ENCODE results near the gene VMAC. TPM values are rescaled to one million over a fixed set of nuclear protein-coding genes. Genes with fewer than 3 reads are reported as not detected.

Gene VMAC
- total RNA-seq, 1 donor from 2014 or later, result 3.9 TPM

DNA sequence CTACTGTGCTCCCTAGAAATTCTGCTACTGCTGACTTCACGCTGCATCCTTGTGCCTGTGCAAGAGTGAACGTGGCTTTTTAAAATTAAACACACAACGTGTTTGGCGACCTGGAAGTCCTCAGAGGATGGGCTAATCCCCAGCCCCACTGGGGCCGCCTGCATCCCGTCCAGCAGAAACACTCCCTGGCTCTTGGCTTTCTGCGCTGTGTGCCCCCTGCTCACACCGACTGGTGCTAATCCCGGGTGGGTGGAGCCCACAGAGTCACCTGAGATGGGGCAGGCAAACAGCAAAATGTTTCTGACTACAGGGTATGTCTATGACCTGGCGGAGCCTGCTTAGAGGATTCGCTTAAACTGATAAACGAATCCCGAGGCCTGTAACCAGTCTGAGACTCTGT, 24.5 kb downstream of the VMAC start:
- no peaks in the 10 kb centered on the region for H3K27me3 Mint-ChIP-seq (ENCODE audit: low read depth, unreplicated experiment)
- Histone ChIP-seq H3K27ac (ENCODE audit: low read depth, low read length) (no peak overlapping the region), H4K20me1 (ENCODE audit: insufficient read depth, low read length) (peaks cover 18% of the 10 kb centered on the region)

DNA sequence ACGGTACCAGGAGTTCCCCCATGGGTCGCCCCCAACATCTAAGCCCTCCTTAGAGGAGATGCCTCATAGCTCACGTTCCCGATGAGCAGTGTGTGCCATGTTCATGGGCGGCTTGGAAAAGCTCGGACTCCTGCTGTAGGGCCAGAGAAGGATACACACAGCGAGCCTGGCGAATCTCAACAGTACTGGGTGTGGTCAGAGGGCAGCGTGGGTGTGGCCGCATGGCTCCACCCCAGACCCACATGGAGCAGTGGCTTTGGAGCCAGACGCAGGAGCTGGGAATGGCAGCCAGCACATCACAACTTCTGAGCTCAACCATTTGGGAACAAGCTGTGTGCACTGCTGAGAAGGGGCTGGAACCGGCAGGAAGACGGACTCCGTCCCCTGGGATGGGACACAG, 25.0 kb downstream of the VMAC start:
- Histone ChIP-seq H3K4me2 (ENCODE audit: low read length) (no peak overlapping the region), H4K20me1 (ENCODE audit: insufficient read depth, low read length) (peaks cover 23% of the 10 kb centered on the region), H3K4me1 (ENCODE audit: insufficient read depth, low read length) (peaks cover 2% of the 10 kb centered on the region), H3K27ac (ENCODE audit: low read depth, low read length) (no peak overlapping the region), H3K9me3 (ENCODE audit: insufficient read depth, low read depth, low read length) (no peaks in the 10 kb centered on the region), H3K4me3 (ENCODE audit: insufficient read depth, low read depth, low read length) (no peak overlapping the region), H2AFZ (ENCODE audit: low read depth, low read length) (no peak overlapping the region), H3K9ac (ENCODE audit: low read length) (no peak overlapping the region), H3K36me3 (ENCODE audit: insufficient read depth, low read length) (peaks cover 39% of the 10 kb centered on the region), H3K27me3 (ENCODE audit: insufficient read depth, low read length) (no peaks in the 10 kb centered on the region), H3K79me2 (ENCODE audit: insufficient read depth, low read length) (no peaks in the 10 kb centered on the region)
- peaks cover 2% of the 10 kb centered on the region for H3K4me1 Mint-ChIP-seq (ENCODE audit: low read depth, unreplicated experiment)
- TF ChIP-seq, protein P1, sequence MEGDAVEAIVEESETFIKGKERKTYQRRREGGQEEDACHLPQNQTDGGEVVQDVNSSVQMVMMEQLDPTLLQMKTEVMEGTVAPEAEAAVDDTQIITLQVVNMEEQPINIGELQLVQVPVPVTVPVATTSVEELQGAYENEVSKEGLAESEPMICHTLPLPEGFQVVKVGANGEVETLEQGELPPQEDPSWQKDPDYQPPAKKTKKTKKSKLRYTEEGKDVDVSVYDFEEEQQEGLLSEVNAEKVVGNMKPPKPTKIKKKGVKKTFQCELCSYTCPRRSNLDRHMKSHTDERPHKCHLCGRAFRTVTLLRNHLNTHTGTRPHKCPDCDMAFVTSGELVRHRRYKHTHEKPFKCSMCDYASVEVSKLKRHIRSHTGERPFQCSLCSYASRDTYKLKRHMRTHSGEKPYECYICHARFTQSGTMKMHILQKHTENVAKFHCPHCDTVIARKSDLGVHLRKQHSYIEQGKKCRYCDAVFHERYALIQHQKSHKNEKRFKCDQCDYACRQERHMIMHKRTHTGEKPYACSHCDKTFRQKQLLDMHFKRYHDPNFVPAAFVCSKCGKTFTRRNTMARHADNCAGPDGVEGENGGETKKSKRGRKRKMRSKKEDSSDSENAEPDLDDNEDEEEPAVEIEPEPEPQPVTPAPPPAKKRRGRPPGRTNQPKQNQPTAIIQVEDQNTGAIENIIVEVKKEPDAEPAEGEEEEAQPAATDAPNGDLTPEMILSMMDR (IDR thresholded peaks at IDR 0.05; ENCODE audit: insufficient read depth, low read depth, low read length), result no peak
- TF ChIP-seq EZH2 (IDR thresholded peaks at IDR 0.05; ENCODE audit: insufficient read depth, low read length), result no peak
- no peak for DNase-seq (ENCODE audit: low read depth)
- no peak overlapping the region for H3K27ac Mint-ChIP-seq (ENCODE audit: unreplicated experiment)
- peaks cover 7% of the 10 kb centered on the region for H3K36me3 Mint-ChIP-seq (ENCODE audit: low read depth, unreplicated experiment)
- FAIRE-seq, result no peak
- H3K4me3 Mint-ChIP-seq (ENCODE audit: unreplicated experiment), result no peak overlapping the region
- no peaks in the 10 kb centered on the region for H3K9me3 Mint-ChIP-seq (ENCODE audit: unreplicated experiment)
- H3K27me3 Mint-ChIP-seq (ENCODE audit: low read depth, unreplicated experiment), result no peaks in the 10 kb centered on the region

More for the DNA sequence above, 24.5 kb downstream of the VMAC start:
- Mint-ChIP-seq H3K4me3 (ENCODE audit: unreplicated experiment) (no peak overlapping the region), H3K9me3 (ENCODE audit: unreplicated experiment) (no peaks in the 10 kb centered on the region), H3K27ac (ENCODE audit: unreplicated experiment) (no peak overlapping the region), H3K36me3 (ENCODE audit: low read depth, unreplicated experiment) (peaks cover 7% of the 10 kb centered on the region), H3K4me1 (ENCODE audit: low read depth, unreplicated experiment) (no peaks in the 10 kb centered on the region)
- no peak overlapping the region for H2AFZ ChIP-seq (ENCODE audit: low read depth, low read length)
- H3K36me3 ChIP-seq (ENCODE audit: insufficient read depth, low read length), result peaks cover 40% of the 10 kb centered on the region
- no peaks in the 10 kb centered on the region for H3K9me3 ChIP-seq (ENCODE audit: insufficient read depth, low read depth, low read length)
- H3K4me1 ChIP-seq (ENCODE audit: insufficient read depth, low read length), result no peaks in the 10 kb centered on the region
- no peak for DNase-seq (ENCODE audit: low read depth)
- no peak overlapping the region for H3K4me2 ChIP-seq (ENCODE audit: low read length)
- TF ChIP-seq EZH2 (IDR thresholded peaks at IDR 0.05; ENCODE audit: insufficient read depth, low read length), result no peak
- TF ChIP-seq, protein P1 (IDR thresholded peaks at IDR 0.05; ENCODE audit: insufficient read depth, low read depth, low read length), result no peak
- no peak for FAIRE-seq
- no peak overlapping the region for H3K4me3 ChIP-seq (ENCODE audit: insufficient read depth, low read depth, low read length)
- H3K27me3 ChIP-seq (ENCODE audit: insufficient read depth, low read length), result no peaks in the 10 kb centered on the region
- no peak overlapping the region for H3K9ac ChIP-seq (ENCODE audit: low read length)
- H3K79me2 ChIP-seq (ENCODE audit: insufficient read depth, low read length), result no peaks in the 10 kb centered on the region

- Histone ChIP-seq H4K20me1 (ENCODE audit: insufficient read depth, low read length) (peaks cover 38% of the 10 kb centered on the region), H3K4me2 (ENCODE audit: low read length) (no peak overlapping the region), H3K79me2 (ENCODE audit: insufficient read depth, low read length) (no peaks in the 10 kb centered on the region), H3K4me3 (ENCODE audit: insufficient read depth, low read depth, low read length) (no peak overlapping the region), H2AFZ (ENCODE audit: low read depth, low read length) (no peak overlapping the region), H3K27me3 (ENCODE audit: insufficient read depth, low read length) (no peaks in the 10 kb centered on the region), H3K9ac (ENCODE audit: low read length) (no peak overlapping the region), H3K36me3 (ENCODE audit: insufficient read depth, low read length) (peaks cover 36% of the 10 kb centered on the region), H3K9me3 (ENCODE audit: insufficient read depth, low read depth, low read length) (no peaks in the 10 kb centered on the region), H3K4me1 (ENCODE audit: insufficient read depth, low read length) (peaks cover 13% of the 10 kb centered on the region), H3K27ac (ENCODE audit: low read depth, low read length) (no peak overlapping the region)
- Mint-ChIP-seq H3K27me3 (ENCODE audit: low read depth, unreplicated experiment) (no peaks in the 10 kb centered on the region), H3K36me3 (ENCODE audit: low read depth, unreplicated experiment) (peaks cover 5% of the 10 kb centered on the region), H3K4me1 (ENCODE audit: low read depth, unreplicated experiment) (peaks cover 5% of the 10 kb centered on the region), H3K4me3 (ENCODE audit: unreplicated experiment) (no peak overlapping the region), H3K27ac (ENCODE audit: unreplicated experiment) (no peak overlapping the region), H3K9me3 (ENCODE audit: unreplicated experiment) (no peaks in the 10 kb centered on the region)
- TF ChIP-seq, protein P1 (IDR thresholded peaks at IDR 0.05; ENCODE audit: insufficient read depth, low read depth, low read length), result no peak
- no peak for TF ChIP-seq EZH2 (IDR thresholded peaks at IDR 0.05; ENCODE audit: insufficient read depth, low read length)
- FAIRE-seq (no peak), DNase-seq (ENCODE audit: low read depth) (no peak)
These were observed 26.6 kb downstream of the VMAC start for GRCh38 chr19:5931251-5931650.
